ENCODE results near the gene AMPD2.

The AMPD2 gene

DNA sequence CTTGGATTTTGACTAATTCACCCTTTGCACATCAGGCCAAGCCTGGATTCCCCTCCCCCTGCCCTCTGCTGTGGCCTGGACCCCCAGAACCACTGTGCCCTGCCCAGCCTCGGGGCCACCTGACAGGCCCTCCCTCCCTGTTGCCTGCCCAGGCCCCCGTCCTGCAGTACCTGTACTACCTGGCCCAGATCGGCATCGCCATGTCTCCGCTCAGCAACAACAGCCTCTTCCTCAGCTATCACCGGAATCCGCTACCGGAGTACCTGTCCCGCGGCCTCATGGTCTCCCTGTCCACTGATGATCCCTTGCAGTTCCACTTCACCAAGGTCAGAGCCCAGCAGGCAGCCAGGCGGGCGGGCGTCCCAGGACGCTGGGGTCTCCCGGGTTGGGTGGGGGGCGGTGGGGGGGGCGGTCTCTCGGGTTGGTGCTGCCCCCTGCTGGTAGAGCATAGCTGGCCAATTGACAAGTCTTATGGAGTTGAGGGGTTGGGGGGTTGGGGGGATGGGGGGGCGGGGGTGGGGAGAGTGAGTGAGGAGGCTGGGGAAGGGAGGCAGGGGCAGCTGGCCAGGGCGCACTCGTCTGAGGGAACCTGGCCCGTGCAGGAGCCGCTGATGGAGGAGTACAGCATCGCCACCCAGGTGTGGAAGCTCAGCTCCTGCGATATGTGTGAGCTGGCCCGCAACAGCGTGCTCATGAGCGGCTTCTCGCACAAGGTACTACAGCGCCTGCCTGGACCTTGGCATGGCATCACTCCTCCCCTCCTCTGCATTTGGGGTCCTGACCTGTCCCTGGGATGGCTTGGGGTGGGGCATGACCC is 10.7 kb downstream of the AMPD2 start:
- DNase-seq (ENCODE audit: low read depth), result no peak
- TF ChIP-seq, protein P1, sequence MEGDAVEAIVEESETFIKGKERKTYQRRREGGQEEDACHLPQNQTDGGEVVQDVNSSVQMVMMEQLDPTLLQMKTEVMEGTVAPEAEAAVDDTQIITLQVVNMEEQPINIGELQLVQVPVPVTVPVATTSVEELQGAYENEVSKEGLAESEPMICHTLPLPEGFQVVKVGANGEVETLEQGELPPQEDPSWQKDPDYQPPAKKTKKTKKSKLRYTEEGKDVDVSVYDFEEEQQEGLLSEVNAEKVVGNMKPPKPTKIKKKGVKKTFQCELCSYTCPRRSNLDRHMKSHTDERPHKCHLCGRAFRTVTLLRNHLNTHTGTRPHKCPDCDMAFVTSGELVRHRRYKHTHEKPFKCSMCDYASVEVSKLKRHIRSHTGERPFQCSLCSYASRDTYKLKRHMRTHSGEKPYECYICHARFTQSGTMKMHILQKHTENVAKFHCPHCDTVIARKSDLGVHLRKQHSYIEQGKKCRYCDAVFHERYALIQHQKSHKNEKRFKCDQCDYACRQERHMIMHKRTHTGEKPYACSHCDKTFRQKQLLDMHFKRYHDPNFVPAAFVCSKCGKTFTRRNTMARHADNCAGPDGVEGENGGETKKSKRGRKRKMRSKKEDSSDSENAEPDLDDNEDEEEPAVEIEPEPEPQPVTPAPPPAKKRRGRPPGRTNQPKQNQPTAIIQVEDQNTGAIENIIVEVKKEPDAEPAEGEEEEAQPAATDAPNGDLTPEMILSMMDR (conservative IDR thresholded peaks at IDR 0.05; ENCODE audit: low read depth, low read length), result peak; percentile 14
- H3K4me3 ChIP-seq (ENCODE audit: low read length), result no peak overlapping the region

DNA sequence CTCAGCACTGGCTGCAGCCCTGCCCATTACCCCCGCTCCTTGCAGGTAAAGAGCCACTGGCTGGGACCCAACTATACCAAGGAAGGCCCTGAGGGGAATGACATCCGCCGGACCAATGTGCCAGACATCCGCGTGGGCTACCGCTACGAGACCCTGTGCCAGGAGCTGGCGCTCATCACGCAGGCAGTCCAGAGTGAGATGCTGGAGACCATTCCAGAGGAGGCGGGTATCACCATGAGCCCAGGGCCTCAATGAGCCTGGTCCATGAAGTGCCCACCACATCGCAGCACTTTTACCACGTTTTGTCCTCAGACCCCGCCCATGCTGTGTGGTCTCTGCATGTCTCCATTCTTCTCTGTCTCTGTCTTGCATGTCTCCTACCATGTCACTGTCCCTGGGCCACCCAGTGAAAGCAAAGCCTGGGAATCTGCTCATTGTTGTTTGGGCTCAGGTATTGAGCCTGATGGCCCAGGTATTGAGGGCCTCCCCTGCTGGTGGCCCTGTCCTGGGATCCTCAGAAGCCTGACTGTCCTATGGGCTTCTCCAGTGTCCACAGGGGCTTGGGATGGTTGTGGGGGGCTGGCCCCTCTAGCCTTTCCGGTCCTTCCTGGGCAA is 11.4 kb downstream of the AMPD2 start:
- no peak for DNase-seq (ENCODE audit: low read depth)
- H3K4me3 ChIP-seq (ENCODE audit: low read length), result no peak overlapping the region
- TF ChIP-seq, protein P1 (conservative IDR thresholded peaks at IDR 0.05; ENCODE audit: low read depth, low read length), result no peak

DNA sequence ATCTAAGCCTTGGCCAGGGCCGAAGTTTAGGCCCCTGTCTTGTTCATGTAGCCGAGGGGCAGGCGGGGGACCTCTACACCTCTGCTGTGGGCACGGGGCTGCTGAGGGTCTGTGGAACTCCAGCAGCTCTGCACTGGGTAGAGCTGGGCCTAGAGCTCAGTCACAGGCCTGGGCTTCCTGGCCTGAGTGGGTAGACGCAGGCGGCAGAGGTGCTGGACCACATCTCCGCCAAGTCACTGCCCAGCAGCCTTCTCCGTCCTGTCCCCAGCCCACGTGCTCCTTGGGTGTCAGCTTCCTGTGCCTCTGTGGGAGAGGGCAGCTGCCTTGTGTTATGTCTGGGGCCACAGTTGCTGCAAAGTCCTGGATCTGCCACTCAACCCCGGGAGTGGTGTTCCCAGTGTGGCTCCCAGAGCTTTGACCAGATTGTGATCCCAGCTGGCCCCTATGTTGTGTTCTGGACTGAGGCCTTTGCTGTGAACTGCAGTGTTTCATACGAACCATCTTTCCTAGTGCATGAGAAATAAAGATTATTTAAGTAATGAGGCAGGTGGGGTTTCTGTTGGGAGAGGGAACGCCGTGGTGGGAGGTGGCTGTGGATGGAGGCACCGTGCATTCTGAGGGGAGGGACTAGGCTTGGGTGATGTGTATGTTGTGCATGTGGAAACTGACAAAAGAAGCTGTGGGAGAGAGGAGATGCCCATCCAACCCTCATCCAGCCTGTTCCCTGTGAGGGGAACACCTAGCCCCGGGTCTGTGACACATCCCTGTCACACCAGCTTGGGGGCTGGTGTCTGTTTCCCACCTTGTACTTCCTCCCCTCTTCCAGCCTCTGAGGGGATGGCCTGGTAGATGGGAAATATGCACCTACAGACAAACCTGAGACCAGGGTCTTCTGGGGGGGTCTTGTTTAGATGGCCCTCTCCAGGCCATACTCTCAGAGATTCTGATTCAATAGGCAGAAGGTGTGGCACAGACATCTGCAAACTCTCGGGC is 12.2 kb downstream of the AMPD2 start:
- no peak for DNase-seq (ENCODE audit: low read depth)
- TF ChIP-seq, protein P1 (conservative IDR thresholded peaks at IDR 0.05; ENCODE audit: low read depth, low read length), result no peak
- H3K4me3 ChIP-seq (ENCODE audit: low read length), result no peak overlapping the region

DNA sequence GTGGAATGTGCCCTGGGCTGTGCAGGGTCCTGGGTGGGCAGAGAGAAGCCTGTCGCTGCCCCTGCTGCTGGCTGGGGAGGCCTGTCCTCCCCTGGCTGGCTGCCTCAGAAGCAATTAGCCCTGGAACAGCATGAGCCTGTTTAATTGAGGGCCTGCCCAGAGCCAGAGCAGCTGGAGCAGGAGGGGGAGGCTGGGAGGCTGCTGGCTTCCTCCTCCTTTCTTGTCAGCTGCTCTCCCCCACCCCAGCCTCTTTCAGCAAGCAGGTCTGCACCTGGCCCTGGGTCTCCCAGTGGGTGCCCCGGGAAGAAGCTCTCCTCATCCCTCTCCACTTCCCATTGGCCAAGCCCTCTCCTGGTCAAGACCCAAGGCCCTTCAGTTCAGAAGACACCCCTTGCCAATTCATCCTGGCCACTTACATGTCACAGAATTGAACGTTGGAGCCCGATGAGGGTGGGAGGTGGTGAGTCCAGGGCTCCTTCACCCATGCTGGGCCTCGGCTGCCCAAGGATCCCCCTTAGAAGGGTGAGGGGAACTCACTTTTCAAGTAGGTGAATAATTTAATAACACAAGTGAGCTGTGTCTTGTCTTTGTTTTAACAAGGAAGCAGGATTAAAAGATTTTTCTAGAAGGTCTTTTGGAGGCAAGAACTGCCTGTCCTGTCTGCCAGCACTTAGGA is 13.2 kb downstream of the AMPD2 start:
- no peak for DNase-seq (ENCODE audit: low read depth)
- TF ChIP-seq, protein P1 (conservative IDR thresholded peaks at IDR 0.05; ENCODE audit: low read depth, low read length), result no peak
- H3K4me3 ChIP-seq (ENCODE audit: low read length), result no peak overlapping the region

DNA sequence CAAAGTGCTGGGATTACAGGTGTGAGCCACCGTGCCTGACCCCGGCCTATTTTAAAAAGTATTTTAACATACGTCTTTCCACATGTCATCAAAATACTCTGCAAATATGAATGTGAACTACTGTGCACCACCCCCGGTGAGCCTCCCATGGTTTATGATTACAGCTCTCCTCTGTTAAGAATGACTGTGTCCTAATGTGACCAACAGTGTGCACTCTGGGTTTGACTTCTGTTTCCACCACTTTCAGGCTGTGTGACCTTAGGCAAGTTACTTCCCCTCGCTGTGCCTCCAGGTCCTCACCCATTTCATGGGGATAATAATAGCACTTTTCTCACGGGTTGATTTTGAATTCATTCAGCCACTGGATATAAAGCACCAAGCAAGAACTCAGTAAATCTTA is 14.7 kb downstream of the AMPD2 start:
- H3K4me3 ChIP-seq (ENCODE audit: low read length), result no peak overlapping the region
- TF ChIP-seq, protein P1 (conservative IDR thresholded peaks at IDR 0.05; ENCODE audit: low read depth, low read length), result no peak

More for the DNA sequence above, 14.7 kb downstream of the AMPD2 start:
- no peak for DNase-seq (ENCODE audit: low read depth)
